Keratinocyte (primary cell): ENCODE measurements around the gene IFFO2. TPM values are rescaled to one million over a fixed set of nuclear protein-coding genes. Genes with fewer than 3 reads are reported as not detected.

ENCODE experiments used
- DNase-seq: peaks from one replicate; pipeline ENCODE4 v3.0.0-alpha.2; 2011; ENCODE audit warnings: low read depth, missing footprints, low spot score
- FAIRE-seq: peaks from 2 replicates; lab custom pipeline; 2011; peaks lifted over from hg19 to GRCh38; lab: Jason Lieb, UNC
- H2AFZ ChIP-seq: 2 replicates; pipeline ENCODE4 v1.6.0; 2012; ENCODE audit warnings: low read length, control low read depth, inconsistent platforms; ENCODE audit not compliant: control insufficient read depth
- H3K27ac ChIP-seq: 2 replicates; pipeline ENCODE4 v1.5.1; 2011; ENCODE audit warnings: low read length; ENCODE audit not compliant: control insufficient read depth, insufficient read depth
- H3K27me3 ChIP-seq: 3 replicates; pipeline ENCODE4 v1.6.0; 2011; ENCODE audit warnings: low read length; ENCODE audit not compliant: control insufficient read depth, insufficient read depth; ENCODE audit errors: extremely low read depth
- H3K36me3 ChIP-seq, 2 experiments: 2 replicates in 1 of 2; 3 replicates in 1 of 2; pipeline ENCODE4 v1.5.1; 2011; ENCODE audit warnings: low read length in 2 of 2, mild to moderate bottlenecking in 1 of 2; ENCODE audit not compliant: control insufficient read depth in 2 of 2, insufficient read depth in 2 of 2; ENCODE audit errors: extremely low read depth in 1 of 2
- H3K4me1 ChIP-seq: 3 replicates; pipeline ENCODE4 v1.5.1; 2011; ENCODE audit warnings: low read length; ENCODE audit not compliant: control insufficient read depth, insufficient read depth; ENCODE audit errors: extremely low read depth
- H3K4me2 ChIP-seq: 3 replicates; pipeline ENCODE4 v1.6.0; 2011; ENCODE audit warnings: low read depth, low read length; ENCODE audit not compliant: control insufficient read depth, insufficient read depth; ENCODE audit errors: extremely low read depth
- H3K4me3 ChIP-seq, 3 experiments: fragments of 200-600 bp in 1 of 3; sonication (generic) in 1 of 3; 2 replicates in 2 of 3; 3 replicates in 1 of 3; pipeline ENCODE4 v1.5.1; 2011 to 2016; ENCODE audit warnings: low read length in 3 of 3, mild to moderate bottlenecking in 3 of 3, control low read depth in 2 of 3, inconsistent platforms in 1 of 3, low read depth in 1 of 3, mixed read lengths in 1 of 3, mixed run types in 1 of 3, moderate library complexity in 1 of 3; ENCODE audit not compliant: control insufficient read depth in 2 of 3, insufficient read depth in 2 of 3; ENCODE audit errors: extremely low read depth in 1 of 3
- H3K79me2 ChIP-seq: 2 replicates; pipeline ENCODE4 v1.6.0; 2012; ENCODE audit warnings: low read length; ENCODE audit not compliant: control insufficient read depth, insufficient read depth
- H3K9ac ChIP-seq: 3 replicates; pipeline ENCODE4 v1.6.0; 2011; ENCODE audit warnings: low read length; ENCODE audit not compliant: control insufficient read depth, insufficient read depth; ENCODE audit errors: extremely low read depth
- H3K9me1 ChIP-seq: 3 replicates; pipeline ENCODE4 v1.6.0; 2011; ENCODE audit warnings: low read length; ENCODE audit not compliant: control insufficient read depth, insufficient read depth; ENCODE audit errors: extremely low read depth
- H3K9me3 ChIP-seq: 2 replicates; pipeline ENCODE4 v1.5.1; 2012; ENCODE audit warnings: low read depth, low read length; ENCODE audit not compliant: control insufficient read depth
- H4K20me1 ChIP-seq: 3 replicates; pipeline ENCODE4 v1.6.0; 2011; ENCODE audit warnings: low read length; ENCODE audit not compliant: control insufficient read depth, insufficient read depth; ENCODE audit errors: extremely low read depth
- CTCF ChIP-seq, 3 experiments: IDR thresholded peaks in 1 of 3; conservative IDR thresholded peaks in 1 of 3; optimal IDR thresholded peaks in 1 of 3; 2 replicates in 2 of 3; 3 replicates in 1 of 3; pipeline versions ENCODE3 to v1.5.1; 2011; ENCODE audit warnings: low read length in 3 of 3, mild to moderate bottlenecking in 3 of 3, moderate library complexity in 2 of 3, control low read depth in 1 of 3, inconsistent platforms in 1 of 3; ENCODE audit not compliant: insufficient read depth in 2 of 3; ENCODE audit errors: extremely low read depth in 1 of 3
- EZH2 ChIP-seq: IDR thresholded peaks from one replicate; pipeline ENCODE4 v1.6.1; 2012; ENCODE audit warnings: inconsistent platforms, mild to moderate bottlenecking, low read length, moderate library complexity
- dilution Hi-C: fragments of 300-500 bp; cut with MboI; formaldehyde crosslinking; loops from one replicate; pipeline ENCODE4 v1.7.0; 2020; ENCODE audit warnings: low sequenced_read_pairs; ENCODE audit not compliant: extremely low pct_ligation_motif_present
- polyA plus RNA-seq, 5 experiments: library from polyadenylated mRNA; depleted of rRNA in 3 of 5; stranded (reverse) in 3 of 5; stranded (forward) in 1 of 5; unstranded in 1 of 5; fragments of >200 nt; gene quantifications; 1 replicate in 1 of 5; 2 replicates in 3 of 5; 3 replicates in 1 of 5; pipeline versions ENCODE4 v1.2.1 to v1.2.3, GENCODE V29; 2011 to 2012; ENCODE audit warnings: missing spikeins in 2 of 5, low read depth in 1 of 5, low replicate concordance in 1 of 5

Gene IFFO2
- polyA plus RNA-seq, 1 donor (not counting 4 experiments of a cell fraction or from before 2014, with no cell fraction given), result 57.9 TPM

GRCh38 chr1:18877282-18877681 lies 79.2 kb downstream of the IFFO2 start:
- no peak overlapping the region for H2AFZ ChIP-seq
- H3K27me3 ChIP-seq, result no peaks in the 10 kb centered on the region
- no peak overlapping the region for H3K4me2 ChIP-seq
- DNase-seq (no peak), FAIRE-seq (no peak)
- no peak for TF ChIP-seq CTCF (optimal IDR thresholded peaks at IDR 0.05 in 1 of 3, IDR thresholded peaks at IDR 0.05 in 1 of 3, conservative IDR thresholded peaks at IDR 0.05 in 1 of 3; ENCODE audit: extremely low read depth in 1 of 3, insufficient read depth in 2 of 3, low read length in 3 of 3)
- no peak for TF ChIP-seq EZH2
- dilution Hi-C loops, result no loop called here
- H3K9me3 ChIP-seq, result no peaks in the 10 kb centered on the region
- H3K4me3 ChIP-seq, result no peak overlapping the region
- peaks cover 19 to 31% of the 10 kb centered on the region in 2 experiments for H3K36me3 ChIP-seq
- no peak overlapping the region for H3K9ac ChIP-seq
- H3K79me2 ChIP-seq, result no peaks in the 10 kb centered on the region
- H3K27ac ChIP-seq, result no peak overlapping the region
- no peaks in the 10 kb centered on the region for H3K9me1 ChIP-seq
- H3K4me1 ChIP-seq, result peaks cover 9% of the 10 kb centered on the region
- H4K20me1 ChIP-seq, result no peaks in the 10 kb centered on the region

GRCh38 chr1:18876210-18876609 lies 80.3 kb downstream of the IFFO2 start:
- H3K36me3 ChIP-seq, result peaks cover 15 to 33% of the 10 kb centered on the region in 2 experiments
- TF ChIP-seq EZH2 (no peak), CTCF (optimal IDR thresholded peaks at IDR 0.05 in 1 of 3, IDR thresholded peaks at IDR 0.05 in 1 of 3, conservative IDR thresholded peaks at IDR 0.05 in 1 of 3; ENCODE audit: extremely low read depth in 1 of 3, insufficient read depth in 2 of 3, low read length in 3 of 3) (no peak)
- H3K4me2 ChIP-seq, result no peak overlapping the region
- no peaks in the 10 kb centered on the region for H3K79me2 ChIP-seq
- H3K27me3 ChIP-seq, result no peaks in the 10 kb centered on the region
- no peaks in the 10 kb centered on the region for H3K4me1 ChIP-seq
- no peaks in the 10 kb centered on the region for H3K9me3 ChIP-seq
- no peak overlapping the region for H3K27ac ChIP-seq
- H2AFZ ChIP-seq, result no peak overlapping the region
- dilution Hi-C loops, result no loop called here
- FAIRE-seq, result no peak
- no peaks in the 10 kb centered on the region for H3K9me1 ChIP-seq
- H4K20me1 ChIP-seq, result no peaks in the 10 kb centered on the region
- H3K9ac ChIP-seq, result no peak overlapping the region
- no peak overlapping the region for H3K4me3 ChIP-seq
- no peak for DNase-seq
